ENCODE data around the gene MMP21.

MMP21 gene

DNA sequence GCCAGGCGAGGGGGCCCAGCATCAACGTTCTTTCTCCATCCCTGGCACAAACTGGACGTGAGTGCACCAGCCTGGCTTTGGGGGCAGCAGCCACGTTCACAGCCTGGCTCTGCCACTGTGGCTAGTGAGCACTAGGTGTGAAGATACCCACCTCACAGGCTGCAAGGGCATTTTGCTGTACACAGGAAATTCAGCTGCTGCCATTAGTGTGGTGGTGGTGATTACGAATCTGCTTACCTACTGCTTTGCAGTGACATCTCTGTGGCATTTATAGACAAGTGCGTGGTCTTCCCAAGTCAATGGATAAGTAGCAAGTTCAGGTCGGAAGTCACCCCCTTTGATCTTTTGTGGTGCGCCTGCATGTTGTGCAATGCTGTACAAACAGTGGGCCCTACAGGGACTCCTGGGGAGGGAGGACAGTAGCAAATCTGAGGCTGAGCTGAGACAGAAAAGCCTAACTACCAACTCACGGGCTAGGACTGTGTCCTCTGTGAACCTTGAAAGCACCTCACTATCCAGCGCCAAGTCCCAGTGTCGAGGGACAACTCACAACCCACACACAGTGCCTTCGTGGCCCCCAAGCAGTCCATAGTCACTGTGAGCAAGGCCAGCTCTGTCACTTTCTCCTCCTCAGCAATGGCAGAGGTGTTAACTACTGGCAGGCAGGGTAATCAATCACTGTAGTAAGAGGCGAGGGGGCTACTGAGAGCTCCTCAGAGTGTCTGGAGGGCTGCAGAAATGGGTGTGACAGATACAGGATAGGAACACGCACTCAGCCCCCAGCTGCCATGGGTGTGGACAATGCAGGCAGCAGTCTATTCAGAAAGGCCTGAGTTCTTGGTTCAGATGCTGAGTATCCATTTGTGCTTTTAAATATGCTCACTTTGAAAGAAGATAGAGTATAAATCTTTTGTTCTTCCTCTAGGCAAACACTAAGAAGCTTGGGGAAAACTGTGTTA lies 17.0 kb upstream of the MMP21 start:
- no peak for DNase-seq (ENCODE audit: low read depth in 2 of 2)

- no peak for DNase-seq (ENCODE audit: low read depth in 2 of 2)
Observed at GRCh38 chr10:125788156-125789034, 12.8 kb upstream of the MMP21 start.

GRCh38 chr10:125785791-125786190 lies 10.2 kb upstream of the MMP21 start:
- no peak for DNase-seq (ENCODE audit: low read depth in 2 of 2)

GRCh38 chr10:125783957-125784356 lies 8.3 kb upstream of the MMP21 start:
- DNase-seq (ENCODE audit: low read depth in 2 of 2), result no peak

- no peak for DNase-seq (ENCODE audit: low read depth in 2 of 2)
Observed at GRCh38 chr10:125783408-125783807, 7.8 kb upstream of the MMP21 start.

DNA sequence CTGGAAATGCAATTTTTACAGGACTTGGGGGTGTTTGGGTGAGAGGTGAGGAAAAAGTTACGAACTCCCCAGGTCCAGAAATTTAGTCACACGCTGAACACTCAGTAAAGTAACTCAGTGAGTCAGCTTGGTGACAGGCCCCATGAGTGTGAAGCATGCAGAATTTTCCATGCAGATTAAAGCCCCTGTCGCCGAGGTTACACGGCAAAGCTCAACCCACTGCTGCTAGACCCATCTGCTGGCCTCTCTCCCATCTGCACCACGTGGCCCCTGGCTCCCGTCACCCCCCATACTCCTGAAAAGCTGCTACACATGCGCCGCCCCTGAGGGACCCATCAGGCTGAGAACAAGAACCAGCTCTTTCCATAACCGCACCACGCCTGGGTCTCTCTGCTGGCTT lies 7.0 kb upstream of the MMP21 start:
- no peak for DNase-seq (ENCODE audit: low read depth in 2 of 2)

GRCh38 chr10:125782054-125782453 lies 6.4 kb upstream of the MMP21 start:
- no peak for DNase-seq (ENCODE audit: low read depth in 2 of 2)

DNA sequence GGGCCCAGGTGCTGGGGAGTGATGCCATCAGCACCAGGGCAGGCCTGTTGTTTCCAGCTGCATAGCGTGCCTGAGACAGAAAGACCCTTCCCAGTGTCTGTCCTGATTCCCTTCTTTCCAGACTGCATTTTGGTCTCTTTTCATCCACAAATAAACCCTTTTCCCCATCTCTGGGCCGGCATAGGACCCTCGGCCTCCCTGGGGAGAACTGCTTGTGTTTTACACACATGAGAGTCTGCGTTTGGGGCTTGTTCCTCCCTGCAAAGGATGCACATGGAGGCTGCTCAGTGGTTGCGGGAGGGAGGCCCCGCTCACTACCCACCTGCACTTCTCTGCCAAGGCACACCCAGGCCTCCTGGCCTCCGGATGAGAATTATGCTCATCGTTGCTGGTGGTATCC lies 5.8 kb upstream of the MMP21 start:
- DNase-seq (ENCODE audit: low read depth in 2 of 2), result no peak

- no peak for DNase-seq (ENCODE audit: low read depth in 2 of 2)
Observed at GRCh38 chr10:125779403-125780327, 4.0 kb upstream of the MMP21 start.

DNA sequence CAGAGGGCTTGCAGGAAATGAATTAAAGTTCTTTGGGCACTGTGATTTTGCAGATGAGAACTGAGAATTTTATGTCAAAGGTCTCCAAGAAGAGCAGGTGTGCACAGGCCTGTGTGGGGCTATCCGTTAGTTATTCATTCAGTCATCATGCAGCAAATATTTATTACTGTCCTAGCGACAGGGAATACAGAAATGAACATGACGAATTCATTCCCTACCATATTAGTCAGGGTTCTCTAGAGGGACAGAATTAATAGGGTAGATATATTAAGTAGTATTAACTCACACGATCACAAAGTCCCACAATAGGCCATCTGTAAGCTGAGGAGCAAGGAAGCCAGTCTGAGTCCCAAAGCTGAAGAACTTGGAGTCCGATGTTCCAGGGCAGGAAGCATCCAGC lies 2.9 kb upstream of the MMP21 start:
- DNase-seq (ENCODE audit: low read depth in 2 of 2), result no peak

DNA sequence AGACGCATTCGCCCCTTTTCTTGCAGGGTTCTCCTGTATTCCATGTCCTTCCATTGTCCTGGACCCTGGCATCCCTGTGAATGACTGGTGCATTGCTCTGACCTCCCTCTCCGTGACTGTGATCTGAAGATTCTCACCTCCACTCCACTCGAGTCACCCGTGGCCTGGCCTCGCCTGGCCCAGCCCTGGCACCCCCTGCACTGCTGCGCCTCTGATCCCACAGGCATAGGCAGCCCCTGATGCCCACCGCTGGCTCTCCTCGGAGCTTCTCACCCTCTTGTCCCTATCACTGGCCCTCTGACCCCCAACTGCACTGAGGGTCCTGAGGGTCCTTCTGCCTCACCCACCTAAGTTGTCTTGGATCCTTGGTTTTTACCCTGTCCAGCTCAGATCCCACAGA lies 2.2 kb upstream of the MMP21 start:
- no peak for DNase-seq (ENCODE audit: low read depth in 2 of 2)

DNA sequence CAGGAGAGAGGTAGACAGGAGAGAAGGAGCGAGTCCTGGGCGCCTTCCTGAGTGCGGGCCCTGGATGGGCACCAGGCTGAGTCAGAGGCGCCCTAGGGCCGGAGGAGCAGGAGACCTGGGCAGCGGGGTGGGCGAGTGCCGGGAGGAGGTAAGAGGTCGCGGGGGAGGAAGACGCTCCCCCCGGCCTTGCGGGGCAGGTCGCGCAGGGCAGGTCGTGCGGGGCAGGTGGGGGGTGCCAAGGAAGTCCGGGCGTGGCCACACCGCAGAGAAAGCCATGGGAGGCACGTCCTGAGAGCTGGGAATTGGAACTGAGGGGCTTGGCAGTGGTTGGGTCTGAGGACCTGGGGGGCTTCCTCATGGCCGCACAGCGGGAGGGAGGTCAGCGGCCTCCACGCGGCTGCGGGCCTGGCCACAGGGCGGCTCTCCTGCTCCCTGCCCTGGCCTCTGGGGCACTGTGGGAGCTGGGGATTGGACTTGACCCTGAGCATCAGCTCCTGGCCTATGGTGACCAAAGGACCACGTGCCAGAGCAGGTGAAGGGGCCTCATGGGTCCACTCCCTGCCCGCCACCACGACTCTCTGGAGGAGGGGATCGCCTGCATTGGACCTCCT lies 935 bp downstream of the MMP21 start:
- no peak for DNase-seq (ENCODE audit: low read depth in 2 of 2)

DNA sequence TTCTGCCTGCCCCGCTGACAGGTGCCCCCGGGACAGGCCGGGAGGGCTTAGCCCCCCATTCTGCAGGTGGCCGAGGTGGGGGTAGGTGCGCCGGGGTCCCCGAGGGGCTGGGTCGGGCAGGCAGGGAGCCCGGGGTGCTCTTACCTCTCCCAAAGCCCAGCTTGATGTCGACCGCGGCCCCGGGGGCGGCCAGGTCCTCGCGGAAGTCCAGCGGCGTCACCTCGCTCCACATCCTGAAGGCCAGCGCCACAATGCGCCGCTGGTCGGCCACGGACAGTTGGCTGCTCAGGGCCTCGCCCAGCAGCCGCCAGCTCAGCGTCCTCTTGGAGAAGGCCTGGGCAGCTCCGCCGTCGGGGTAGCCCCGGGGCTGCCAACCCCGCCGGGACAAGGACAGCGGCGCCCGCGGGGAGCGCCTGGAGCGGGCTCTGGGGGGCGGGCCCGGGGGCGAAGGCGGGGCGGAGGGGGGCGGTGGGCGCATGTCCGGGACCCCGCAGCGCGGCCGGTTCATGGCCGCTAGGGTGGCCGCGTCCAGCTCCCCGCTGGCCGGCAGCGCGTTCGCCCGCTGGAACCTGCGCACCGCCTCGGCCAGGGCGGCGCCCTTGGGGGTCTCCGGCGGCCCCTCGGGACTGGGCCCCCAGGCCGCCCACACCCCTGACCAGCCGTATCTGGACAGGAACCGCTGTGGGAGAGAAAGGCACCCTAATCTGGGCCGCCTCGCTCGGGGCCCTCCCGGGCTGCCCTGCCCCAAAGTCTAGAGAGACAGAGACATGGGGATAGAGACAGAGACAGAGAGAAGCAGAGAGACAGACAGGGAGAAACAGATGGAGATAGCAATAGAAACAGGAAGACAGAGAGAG lies 1.7 kb downstream of the MMP21 start:
- no peak for DNase-seq (ENCODE audit: low read depth in 2 of 2)

- DNase-seq (ENCODE audit: low read depth in 2 of 2), result no peak
Observed at GRCh38 chr10:125772864-125773180, 2.8 kb downstream of the MMP21 start.

- DNase-seq (ENCODE audit: low read depth in 2 of 2), result no peak
Observed at GRCh38 chr10:125772112-125772863, 3.3 kb downstream of the MMP21 start.

GRCh38 chr10:125770844-125771243 lies 4.8 kb downstream of the MMP21 start:
- no peak for DNase-seq (ENCODE audit: low read depth in 2 of 2)

- no peak for DNase-seq (ENCODE audit: low read depth in 2 of 2)
Observed at GRCh38 chr10:125769175-125769574, 6.4 kb downstream of the MMP21 start.

DNA sequence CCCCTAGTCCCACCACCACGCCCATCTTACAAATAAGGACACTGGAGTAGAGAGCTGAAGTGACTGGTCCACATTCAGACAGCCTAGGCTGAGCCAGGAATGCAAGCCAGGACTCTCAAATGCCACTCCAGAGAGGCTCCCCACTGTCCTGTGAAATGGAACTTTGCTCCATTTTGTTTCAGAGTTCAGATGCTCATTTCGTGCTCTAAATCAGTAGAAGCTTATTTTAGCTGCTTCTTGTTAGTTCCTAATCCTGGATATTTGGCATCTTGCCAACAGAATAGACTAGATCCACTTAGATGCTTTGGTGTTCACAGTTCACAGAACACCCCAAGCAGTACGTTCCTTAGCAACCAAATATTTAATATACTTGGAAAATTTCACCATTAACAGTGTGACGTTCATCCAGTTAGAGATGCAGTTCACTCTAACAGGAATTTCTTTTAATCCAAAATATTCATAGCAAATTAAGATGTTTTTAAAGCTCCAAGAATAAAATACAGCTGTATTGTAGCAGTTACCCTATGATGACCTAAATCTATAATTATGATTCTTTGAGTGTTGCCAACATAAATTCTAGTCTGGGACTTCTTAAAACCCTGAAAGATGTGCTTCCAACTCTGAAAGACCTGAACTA lies 7.3 kb downstream of the MMP21 start:
- no peak for DNase-seq (ENCODE audit: low read depth in 2 of 2)

DNA sequence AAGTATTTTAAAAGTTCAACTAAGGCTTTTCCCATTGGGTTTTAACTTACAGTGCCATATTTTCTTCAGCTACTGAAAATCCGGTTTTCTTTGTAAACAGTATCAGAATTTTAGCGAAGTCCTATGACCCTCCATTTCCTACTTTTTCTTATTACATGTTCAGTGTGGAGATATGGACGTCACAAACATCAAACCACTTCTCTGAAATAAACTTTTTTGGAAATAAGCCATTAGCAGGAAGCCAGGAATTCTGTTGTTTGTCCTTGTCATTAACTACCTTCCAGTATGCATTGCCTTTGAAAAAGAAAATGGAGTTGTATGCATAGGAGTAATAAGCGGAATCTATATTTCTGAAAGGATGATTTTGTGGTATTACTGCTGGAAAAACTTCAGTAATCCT lies 9.1 kb downstream of the MMP21 start:
- DNase-seq (ENCODE audit: low read depth in 2 of 2), result no peak

Data from activated CD4-positive, alpha-beta T cell treated with anti-CD3 and anti-CD28 coated beads for 24 hours (primary cell).